Adrenal gland (tissue), 12 donors: ENCODE results near the gene ACOT7. TPM values are rescaled to one million over a fixed set of nuclear protein-coding genes. Genes with fewer than 3 reads are reported as not detected.

Source experiments
- DNase-seq, 7 donors: peaks; one replicate each; pipeline ENCODE4 v3.0.0-alpha.2; 2019 to 2020
- H3K27ac ChIP-seq, 5 donors: fragments of 200-600 bp; sonication (generic) in 4 of 5; 1 replicate in 3 of 5; 2 replicates in 2 of 5; pipeline versions ENCODE4 v1.5.1 to v1.8.0; 2016 to 2020; ENCODE audit warnings: mild to moderate bottlenecking in 1 of 5
- H3K27me3 ChIP-seq: fragments of 200-600 bp; 2 replicates; pipeline ENCODE4 v1.8.0; 2021
- H3K36me3 ChIP-seq, 2 donors: fragments of 200-600 bp; replicated peaks in 1 of 2; 1 replicate in 1 of 2; 2 replicates in 1 of 2; pipeline versions ENCODE4 v1.5.1 to v1.8.0; 2018 to 2022
- H3K4me1 ChIP-seq, 2 donors: fragments of 200-600 bp; replicated peaks in 1 of 2; 1 replicate in 1 of 2; 2 replicates in 1 of 2; pipeline versions ENCODE4 v1.5.1 to v1.8.0; 2018 to 2021
- H3K4me3 ChIP-seq, 4 donors: fragments of 200-600 bp; sonication (generic) in 3 of 4; one replicate each; pipeline ENCODE4 v1.5.1; 2016 to 2018
- H3K9me3 ChIP-seq, 3 donors: fragments of 200-600 bp; sonication (generic) in 1 of 3; replicated peaks in 1 of 3; 1 replicate in 2 of 3; 2 replicates in 1 of 3; pipeline versions ENCODE4 v1.5.1 to v1.8.0; 2016 to 2021
- POLR2A ChIP-seq, 2 donors: fragments of 450-650 bp; IDR thresholded peaks; one replicate each; pipeline ENCODE4 v1.6.1; 2017; ENCODE audit warnings: antibody characterized with exemption in 2 of 2, mild to moderate bottlenecking in 2 of 2, moderate library complexity in 1 of 2
- WGBS, 4 donors: extraction: QIAGEN DNeasy Blood & Tissue Kit in 2 of 4; methylation state at CpG; one replicate each; pipeline versions ENCODE4 v1.1.5 to v1.1.7; 2013 to 2017; 5-methylcytosine and 5-hydroxymethylcytosine counted together
- intact Hi-C, 2 donors: fragments of 100-400 bp; cut with DNase I; formaldehyde crosslinking; loops; one replicate each; pipeline versions ENCODE4 v1.14.1 to v1.15.0; 2022 to 2023
- polyA plus RNA-seq, 3 donors: library from polyadenylated mRNA; stranded (reverse); fragments of 200-250 nt in 2 of 3; fragments of 350-450 nt in 1 of 3; fragmentation: Illumina TruSeq in 1 of 3; extraction: RNeasy Lipid Tissue Mini Kit (QIAGEN cat#74804) in 1 of 3; gene quantifications; one replicate each; pipeline ENCODE4 v1.2.3, GENCODE V29; 2013 to 2014
- total RNA-seq, 9 donors: library from RNA; depleted of rRNA in 4 of 9; stranded (reverse); fragments of >200 nt in 4 of 9; fragments of 120-200 nt in 1 of 9; fragmentation: NEBNext Ultra II Directional in 1 of 9; extraction: Animal tissue kit (Norgen Biotek cat#: 25700) in 1 of 9; gene quantifications; one replicate each; pipeline versions ENCODE4 v1.1.0 to v1.2.4, GENCODE V29; 2013 to 2023
- TF ChIP-seq, protein P1 (sequence below), 6 experiments: fragments of 450-650 bp in 4 of 6; fragments of 200-600 bp in 2 of 6; sonication (generic) in 1 of 6; IDR thresholded peaks; 1 replicate in 5 of 6; 2 replicates in 1 of 6; pipeline versions ENCODE4 v1.5.1 to v1.8.0; 2016 to 2021; ENCODE audit warnings: antibody characterized with exemption in 6 of 6, mild to moderate bottlenecking in 2 of 6, moderate library complexity in 1 of 6
- donor health status: healthy with polysubstance abuse.
- donor health status: Bipolar disorder and iron deficiency.
- donor health status: DM: yes; HTN: yes; CAD: no.
- donor health status: DM: no; HTN: no; CAD: no.
- donor health status: DM: no; HTN: no; CAD: no.
- donor health status: DM: yes; HTN: yes; CAD: no.

The ACOT7 gene
- total and polyA plus RNA-seq, 12 donors = 8.4 to 29.4 (median 14.5) TPM

DNA sequence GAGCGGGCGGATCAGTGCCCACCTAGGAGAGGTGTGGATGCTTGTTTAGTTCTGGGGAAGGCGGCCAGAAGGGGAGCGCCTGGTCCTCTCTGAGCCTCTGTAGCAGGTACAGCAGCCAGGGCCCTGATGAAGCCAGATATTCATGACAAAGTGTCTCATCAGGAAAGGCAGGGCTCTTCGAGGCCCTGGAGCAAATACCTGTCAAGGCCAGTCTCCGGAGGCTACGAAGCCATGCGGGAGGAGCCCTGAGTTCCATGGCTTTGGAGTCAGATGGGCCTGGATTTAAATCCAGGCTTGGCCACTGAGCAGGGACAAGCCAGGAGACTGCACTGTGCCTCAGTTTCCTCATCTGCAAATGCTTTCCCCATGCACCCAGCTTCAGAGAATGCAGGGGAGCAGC, 107.3 kb downstream of the ACOT7 start:
- 88 to 96% (median 95%) methylated on average over 5 to 8 of the region's 8 CpGs for WGBS, 4 donors
- intact Hi-C loops = no loop called here
- Histone ChIP-seq H3K27ac (no peak overlapping the region), H3K27me3 (no peaks in the 10 kb centered on the region), H3K4me1 (no peaks in the 10 kb centered on the region), H3K36me3 (no peaks in the 10 kb centered on the region), H3K9me3 (no peaks in the 10 kb centered on the region), H3K4me3 (no peak overlapping the region)
- DNase-seq = no peak
- TF ChIP-seq POLR2A (IDR thresholded peaks at IDR 0.05) = no peak

DNA sequence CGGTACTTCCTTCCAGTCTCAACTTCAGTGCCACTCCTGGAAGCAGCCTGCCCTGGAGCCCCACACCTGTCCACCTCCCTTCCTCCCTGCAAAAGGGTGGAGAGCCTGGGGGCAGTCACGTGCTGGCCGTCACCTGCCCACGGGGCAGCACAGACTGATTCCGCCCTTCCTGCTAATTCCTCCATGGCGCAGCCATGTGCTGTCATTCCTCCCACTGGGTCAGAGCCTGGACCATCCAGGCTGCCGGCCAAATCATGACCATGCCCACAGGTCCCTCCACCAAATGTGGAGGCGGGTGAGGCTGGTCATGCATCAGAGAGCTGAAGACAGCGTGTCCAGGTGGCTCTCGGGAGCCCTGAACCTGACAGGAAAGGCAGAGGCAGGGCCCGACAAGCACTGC, 108.2 kb downstream of the ACOT7 start:
- Histone ChIP-seq H3K27ac (no peak overlapping the region), H3K36me3 (no peaks in the 10 kb centered on the region), H3K27me3 (no peaks in the 10 kb centered on the region), H3K9me3 (no peaks in the 10 kb centered on the region), H3K4me1 (no peaks in the 10 kb centered on the region), H3K4me3 (no peak overlapping the region)
- DNase-seq = no peak
- intact Hi-C loops = no loop called here
- no peak for TF ChIP-seq POLR2A (IDR thresholded peaks at IDR 0.05)
- TF ChIP-seq, protein P1, sequence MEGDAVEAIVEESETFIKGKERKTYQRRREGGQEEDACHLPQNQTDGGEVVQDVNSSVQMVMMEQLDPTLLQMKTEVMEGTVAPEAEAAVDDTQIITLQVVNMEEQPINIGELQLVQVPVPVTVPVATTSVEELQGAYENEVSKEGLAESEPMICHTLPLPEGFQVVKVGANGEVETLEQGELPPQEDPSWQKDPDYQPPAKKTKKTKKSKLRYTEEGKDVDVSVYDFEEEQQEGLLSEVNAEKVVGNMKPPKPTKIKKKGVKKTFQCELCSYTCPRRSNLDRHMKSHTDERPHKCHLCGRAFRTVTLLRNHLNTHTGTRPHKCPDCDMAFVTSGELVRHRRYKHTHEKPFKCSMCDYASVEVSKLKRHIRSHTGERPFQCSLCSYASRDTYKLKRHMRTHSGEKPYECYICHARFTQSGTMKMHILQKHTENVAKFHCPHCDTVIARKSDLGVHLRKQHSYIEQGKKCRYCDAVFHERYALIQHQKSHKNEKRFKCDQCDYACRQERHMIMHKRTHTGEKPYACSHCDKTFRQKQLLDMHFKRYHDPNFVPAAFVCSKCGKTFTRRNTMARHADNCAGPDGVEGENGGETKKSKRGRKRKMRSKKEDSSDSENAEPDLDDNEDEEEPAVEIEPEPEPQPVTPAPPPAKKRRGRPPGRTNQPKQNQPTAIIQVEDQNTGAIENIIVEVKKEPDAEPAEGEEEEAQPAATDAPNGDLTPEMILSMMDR (IDR thresholded peaks at IDR 0.05) = no peak
- WGBS, 4 donors = 92 to 99% (median 94%) methylated on average over 7 to 11 of the region's 11 CpGs

GRCh38 chr1:6282577-6283270, 110.8 kb downstream of the ACOT7 start:
- Histone ChIP-seq H3K27ac (no peak overlapping the region), H3K4me1 (no peaks in the 10 kb centered on the region), H3K9me3 (no peaks in the 10 kb centered on the region), H3K4me3 (no peak overlapping the region), H3K36me3 (no peaks in the 10 kb centered on the region), H3K27me3 (no peaks in the 10 kb centered on the region)
- TF ChIP-seq POLR2A (IDR thresholded peaks at IDR 0.05) = no peak
- TF ChIP-seq, protein P1 (IDR thresholded peaks at IDR 0.05) = no peak
- WGBS, 4 donors = 92 to 97% (median 96%) methylated on average over 15 to 17 of the region's 17 CpGs
- intact Hi-C loops = loop anchor here in 1 of 2 donors (5.0 kb wide), 1 partner anchor 35 kb away; no protein-coding TSS in a partner anchor
- no peak for DNase-seq

- H3K27ac ChIP-seq = no peak overlapping the region
- peaks cover 0 to 1% of the 10 kb centered on the region in 2 donors for H3K4me1 ChIP-seq
- intact Hi-C loops = loop anchor here in 1 of 2 donors (5.0 kb wide), 1 partner anchor 34 kb away; no protein-coding TSS in a partner anchor
- H3K36me3 ChIP-seq = no peaks in the 10 kb centered on the region
- H3K9me3 ChIP-seq = no peaks in the 10 kb centered on the region
- H3K27me3 ChIP-seq = no peaks in the 10 kb centered on the region
- 80 to 90% (median 87%) methylated on average over 11 to 19 of the region's 19 CpGs for WGBS, 4 donors
- no peak for DNase-seq
- no peak for TF ChIP-seq POLR2A (IDR thresholded peaks at IDR 0.05)
- TF ChIP-seq, protein P1 (IDR thresholded peaks at IDR 0.05) = no peak
- H3K4me3 ChIP-seq = no peak overlapping the region
These were observed 111.8 kb downstream of the ACOT7 start for GRCh38 chr1:6281511-6282402.
